ENCODE measurements around the gene SPAG7.

SPAG7 gene

DNA sequence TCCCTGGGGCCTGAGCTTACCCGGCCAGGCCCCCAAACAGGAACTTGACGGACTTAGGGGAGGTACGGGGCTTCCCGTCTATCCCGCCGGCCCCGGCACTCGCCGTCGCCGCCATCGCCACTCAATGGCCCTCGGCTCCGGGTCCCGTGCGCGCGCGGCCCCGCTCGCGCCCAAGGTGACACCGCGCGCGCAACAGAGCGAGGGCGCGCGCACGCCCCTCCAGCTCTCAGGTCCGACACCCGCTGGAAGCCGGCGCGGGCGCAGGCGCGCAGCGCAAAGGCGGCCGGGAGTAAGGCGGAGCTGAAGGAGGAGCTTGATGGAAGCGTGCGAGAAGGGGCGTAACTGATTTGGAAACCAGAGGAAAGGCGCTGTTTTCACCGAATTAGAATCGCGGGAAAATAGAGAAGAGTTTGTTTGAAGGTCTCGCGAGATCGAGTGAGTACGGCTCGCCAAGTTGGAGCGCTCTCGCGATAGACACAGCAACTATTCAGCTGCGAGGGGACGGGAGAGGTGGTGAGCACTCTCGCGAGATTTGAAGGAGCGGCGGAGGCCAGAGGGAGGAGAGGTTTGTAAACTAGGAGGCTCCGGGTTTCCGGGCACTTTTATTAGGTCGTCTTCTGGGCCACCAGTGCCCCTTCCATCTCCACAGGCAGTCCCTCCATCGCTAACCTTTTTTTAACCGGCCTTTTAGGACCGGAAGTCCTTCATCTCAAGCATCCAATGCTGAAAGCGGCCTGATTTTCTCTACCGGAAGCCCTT lies 27.6 kb downstream of the SPAG7 start, which contains the start of the genes RNF167 and SLC25A11 (continued):
- TF ChIP-seq, protein P1, sequence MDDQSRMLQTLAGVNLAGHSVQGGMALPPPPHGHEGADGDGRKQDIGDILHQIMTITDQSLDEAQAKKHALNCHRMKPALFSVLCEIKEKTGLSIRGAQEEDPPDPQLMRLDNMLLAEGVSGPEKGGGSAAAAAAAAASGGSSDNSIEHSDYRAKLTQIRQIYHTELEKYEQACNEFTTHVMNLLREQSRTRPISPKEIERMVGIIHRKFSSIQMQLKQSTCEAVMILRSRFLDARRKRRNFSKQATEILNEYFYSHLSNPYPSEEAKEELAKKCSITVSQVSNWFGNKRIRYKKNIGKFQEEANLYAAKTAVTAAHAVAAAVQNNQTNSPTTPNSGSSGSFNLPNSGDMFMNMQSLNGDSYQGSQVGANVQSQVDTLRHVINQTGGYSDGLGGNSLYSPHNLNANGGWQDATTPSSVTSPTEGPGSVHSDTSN (CRISPR knock-in tag; IDR thresholded peaks at IDR 0.05) = peak; percentile 82; the same call in 1 of the 2 replicates
- TF ChIP-seq ZBTB8A (tag by site-specific recombination; IDR thresholded peaks at IDR 0.05) (peak; percentile 98), EGR2 (tag by site-specific recombination; IDR thresholded peaks at IDR 0.05; ENCODE audit: low read depth) (no peak), ZNF133 (tag by site-specific recombination; IDR thresholded peaks at IDR 0.05) (no peak), IKZF3 (tag by site-specific recombination; IDR thresholded peaks at IDR 0.05) (no peak; the same call in 1 of the 2 replicates), ZBTB20 (tag by site-specific recombination; IDR thresholded peaks at IDR 0.05) (no peak; the same call in 1 of the 2 replicates), ZNF155 (tag by site-specific recombination; IDR thresholded peaks at IDR 0.05) (no peak), ZNF514 (tag by site-specific recombination; IDR thresholded peaks at IDR 0.05) (no peak), ZNF140 (tag by site-specific recombination; IDR thresholded peaks at IDR 0.05) (no peak), ZNF2 (tag by site-specific recombination; IDR thresholded peaks at IDR 0.05) (no peak), ZNF266 (tag by site-specific recombination; IDR thresholded peaks at IDR 0.05; ENCODE audit: low read depth) (no peak), ZSCAN30 (tag by site-specific recombination; IDR thresholded peaks at IDR 0.05) (peak; percentile 80), ZNF660 (tag by site-specific recombination; IDR thresholded peaks at IDR 0.05) (peak; percentile 80), ZNF23 (tag by site-specific recombination; IDR thresholded peaks at IDR 0.05; ENCODE audit: borderline replicate concordance) (no peak), ZNF837 (tag by site-specific recombination; IDR thresholded peaks at IDR 0.05) (no peak), ZNF549 (tag by site-specific recombination; IDR thresholded peaks at IDR 0.05) (no peak), ZNF335 (tag by site-specific recombination; conservative IDR thresholded peaks at IDR 0.05) (peak; percentile 98), ZSCAN23 (tag by site-specific recombination; IDR thresholded peaks at IDR 0.05) (0 out of 2 replicates have a peak, but pooled peaks have one; percentile 25), ZNF433 (tag by site-specific recombination; IDR thresholded peaks at IDR 0.05; ENCODE audit: low read depth) (no peak), SCRT2 (tag by site-specific recombination; IDR thresholded peaks at IDR 0.05) (peak; percentile 31; the same call in 1 of the 2 replicates), ZBTB7A (tag by site-specific recombination; IDR thresholded peaks at IDR 0.05; ENCODE audit: low read depth) (0 out of 2 replicates have a peak, but pooled peaks have one; percentile 48), KLF8 (tag by site-specific recombination; IDR thresholded peaks at IDR 0.05) (peak; percentile 95), ZXDB (tag by site-specific recombination; IDR thresholded peaks at IDR 0.05) (peak; percentile 84), SP2 (tag by site-specific recombination; IDR thresholded peaks at IDR 0.05) (peak; percentile 93), YY1 (tag by site-specific recombination; IDR thresholded peaks at IDR 0.05) (peak; percentile 92), ZNF169 (tag by site-specific recombination; IDR thresholded peaks at IDR 0.05) (no peak), ZNF24 (tag by site-specific recombination; IDR thresholded peaks at IDR 0.05) (no peak), ZNF394 (tag by site-specific recombination; IDR thresholded peaks at IDR 0.05; ENCODE audit: borderline replicate concordance) (peak; percentile 34; the same call in 1 of the 2 replicates), RBAK (tag by site-specific recombination; IDR thresholded peaks at IDR 0.05) (no peak), ZNF274 (IDR thresholded peaks at IDR 0.05; ENCODE audit: low read length) (no peak), ZNF274 (tag by site-specific recombination; IDR thresholded peaks at IDR 0.05; ENCODE audit: borderline replicate concordance) (no peak)
- TF ChIP-seq, protein P2, sequence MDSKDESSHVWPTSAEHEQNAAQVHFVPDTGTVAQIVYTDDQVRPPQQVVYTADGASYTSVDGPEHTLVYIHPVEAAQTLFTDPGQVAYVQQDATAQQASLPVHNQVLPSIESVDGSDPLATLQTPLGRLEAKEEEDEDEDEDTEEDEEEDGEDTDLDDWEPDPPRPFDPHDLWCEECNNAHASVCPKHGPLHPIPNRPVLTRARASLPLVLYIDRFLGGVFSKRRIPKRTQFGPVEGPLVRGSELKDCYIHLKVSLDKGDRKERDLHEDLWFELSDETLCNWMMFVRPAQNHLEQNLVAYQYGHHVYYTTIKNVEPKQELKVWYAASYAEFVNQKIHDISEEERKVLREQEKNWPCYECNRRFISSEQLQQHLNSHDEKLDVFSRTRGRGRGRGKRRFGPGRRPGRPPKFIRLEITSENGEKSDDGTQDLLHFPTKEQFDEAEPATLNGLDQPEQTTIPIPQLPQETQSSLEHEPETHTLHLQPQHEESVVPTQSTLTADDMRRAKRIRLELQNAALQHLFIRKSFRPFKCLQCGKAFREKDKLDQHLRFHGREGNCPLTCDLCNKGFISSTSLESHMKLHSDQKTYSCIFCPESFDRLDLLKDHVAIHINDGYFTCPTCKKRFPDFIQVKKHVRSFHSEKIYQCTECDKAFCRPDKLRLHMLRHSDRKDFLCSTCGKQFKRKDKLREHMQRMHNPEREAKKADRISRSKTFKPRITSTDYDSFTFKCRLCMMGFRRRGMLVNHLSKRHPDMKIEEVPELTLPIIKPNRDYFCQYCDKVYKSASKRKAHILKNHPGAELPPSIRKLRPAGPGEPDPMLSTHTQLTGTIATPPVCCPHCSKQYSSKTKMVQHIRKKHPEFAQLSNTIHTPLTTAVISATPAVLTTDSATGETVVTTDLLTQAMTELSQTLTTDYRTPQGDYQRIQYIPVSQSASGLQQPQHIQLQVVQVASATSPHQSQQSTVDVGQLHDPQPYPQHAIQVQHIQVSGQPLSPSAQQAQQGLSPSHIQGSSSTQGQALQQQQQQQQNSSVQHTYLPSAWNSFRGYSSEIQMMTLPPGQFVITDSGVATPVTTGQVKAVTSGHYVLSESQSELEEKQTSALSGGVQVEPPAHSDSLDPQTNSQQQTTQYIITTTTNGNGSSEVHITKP (tag by site-specific recombination; IDR thresholded peaks at IDR 0.05) = peak; percentile 76
- TF ChIP-seq, protein P3, sequence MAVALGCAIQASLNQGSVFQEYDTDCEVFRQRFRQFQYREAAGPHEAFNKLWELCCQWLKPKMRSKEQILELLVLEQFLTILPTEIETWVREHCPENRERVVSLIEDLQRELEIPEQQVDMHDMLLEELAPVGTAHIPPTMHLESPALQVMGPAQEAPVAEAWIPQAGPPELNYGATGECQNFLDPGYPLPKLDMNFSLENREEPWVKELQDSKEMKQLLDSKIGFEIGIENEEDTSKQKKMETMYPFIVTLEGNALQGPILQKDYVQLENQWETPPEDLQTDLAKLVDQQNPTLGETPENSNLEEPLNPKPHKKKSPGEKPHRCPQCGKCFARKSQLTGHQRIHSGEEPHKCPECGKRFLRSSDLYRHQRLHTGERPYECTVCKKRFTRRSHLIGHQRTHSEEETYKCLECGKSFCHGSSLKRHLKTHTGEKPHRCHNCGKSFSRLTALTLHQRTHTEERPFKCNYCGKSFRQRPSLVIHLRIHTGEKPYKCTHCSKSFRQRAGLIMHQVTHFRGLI (tag by site-specific recombination; IDR thresholded peaks at IDR 0.05) = 0 out of 2 replicates have a peak, but pooled peaks have one; percentile 13
- TF ChIP-seq, protein P4, sequence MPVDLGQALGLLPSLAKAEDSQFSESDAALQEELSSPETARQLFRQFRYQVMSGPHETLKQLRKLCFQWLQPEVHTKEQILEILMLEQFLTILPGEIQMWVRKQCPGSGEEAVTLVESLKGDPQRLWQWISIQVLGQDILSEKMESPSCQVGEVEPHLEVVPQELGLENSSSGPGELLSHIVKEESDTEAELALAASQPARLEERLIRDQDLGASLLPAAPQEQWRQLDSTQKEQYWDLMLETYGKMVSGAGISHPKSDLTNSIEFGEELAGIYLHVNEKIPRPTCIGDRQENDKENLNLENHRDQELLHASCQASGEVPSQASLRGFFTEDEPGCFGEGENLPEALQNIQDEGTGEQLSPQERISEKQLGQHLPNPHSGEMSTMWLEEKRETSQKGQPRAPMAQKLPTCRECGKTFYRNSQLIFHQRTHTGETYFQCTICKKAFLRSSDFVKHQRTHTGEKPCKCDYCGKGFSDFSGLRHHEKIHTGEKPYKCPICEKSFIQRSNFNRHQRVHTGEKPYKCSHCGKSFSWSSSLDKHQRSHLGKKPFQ (tag by site-specific recombination; IDR thresholded peaks at IDR 0.05) = no peak
